SK-N-SH (cell line): Measurements from ENCODE around the gene CDH15. TPM values are rescaled to one million over a fixed set of nuclear protein-coding genes. Genes with fewer than 3 reads are reported as not detected.

ENCODE experiments used
- CTCF ChIA-PET: fragments of 300-600, 350-600 bp; formaldehyde crosslinking; extraction: SDS; loops from one replicate; lab custom pipeline; 2021; lab: Yijun Ruan, JAX
- POLR2A ChIA-PET: fragments of 350-600 bp; sonication (Branson Sonifier 250); formaldehyde crosslinking; extraction: SDS; loops from one replicate; lab custom pipeline; 2020; ENCODE audit warnings: antibody characterized with exemption, inconsistent platforms; lab: Yijun Ruan, JAX
- DNase-seq: peaks from one replicate; pipeline ENCODE4 v3.0.0; 2012
- H2AFZ ChIP-seq: fragments of 200-600 bp; sonication (generic); 2 replicates; pipeline ENCODE4 v1.8.1; 2016; ENCODE audit warnings: antibody characterized with exemption, mild to moderate bottlenecking, low read depth
- H3F3A ChIP-seq: fragments of 200-600 bp; sonication (generic); replicated peaks from 2 replicates; pipeline ENCODE3; 2016; ENCODE audit warnings: antibody characterized with exemption, mild to moderate bottlenecking; ENCODE audit not compliant: insufficient read depth
- H3K27ac ChIP-seq, 2 experiments: fragments of 200-500 bp in 1 of 2; fragments of 200-600 bp in 1 of 2; sonication (Bioruptor generic) in 1 of 2; sonication (generic), shearing (Covaris generic) in 1 of 2; 2 replicates each; pipeline versions ENCODE4 v1.5.1 to v1.6.1; 2014 to 2016; ENCODE audit warnings: low read depth in 2 of 2, inconsistent platforms in 1 of 2, low read length in 1 of 2, mild to moderate bottlenecking in 1 of 2, mixed read lengths in 1 of 2
- H3K27me3 ChIP-seq: fragments of 200-600 bp; sonication (generic), shearing (Covaris generic); 2 replicates; pipeline ENCODE4 v1.6.1; 2016; ENCODE audit warnings: mixed run types; ENCODE audit not compliant: insufficient read depth
- H3K36me3 ChIP-seq, 2 experiments: fragments of 200-500 bp in 1 of 2; fragments of 200-600 bp in 1 of 2; sonication (Bioruptor generic) in 1 of 2; sonication (generic) in 1 of 2; replicated peaks in 1 of 2; 2 replicates each; pipeline versions ENCODE3 to v1.5.1; 2014 to 2016; ENCODE audit warnings: low read length in 1 of 2, mild to moderate bottlenecking in 1 of 2; ENCODE audit not compliant: insufficient read depth in 2 of 2, control insufficient read depth in 1 of 2
- H3K4me1 ChIP-seq, 2 experiments: fragments of 200-500 bp in 1 of 2; fragments of 200-600 bp in 1 of 2; sonication (Bioruptor generic) in 1 of 2; sonication (generic), shearing (Covaris generic) in 1 of 2; 2 replicates each; pipeline versions ENCODE4 v1.5.1 to v1.6.1; 2014 to 2016; ENCODE audit warnings: low read depth in 1 of 2, low read length in 1 of 2, mixed run types in 1 of 2; ENCODE audit not compliant: insufficient read depth in 2 of 2, control insufficient read depth in 1 of 2
- H3K4me2 ChIP-seq: fragments of 200-600 bp; sonication (generic), shearing (Covaris generic); 2 replicates; pipeline ENCODE4 v1.6.1; 2017; ENCODE audit warnings: mixed run types
- H3K4me3 ChIP-seq, 2 experiments: fragments of 200-500 bp in 1 of 2; fragments of 200-600 bp in 1 of 2; sonication (Bioruptor generic) in 1 of 2; sonication (generic), shearing (Covaris generic) in 1 of 2; 2 replicates each; pipeline versions ENCODE4 v1.5.1 to v1.8.1; 2014 to 2016; ENCODE audit warnings: low read depth in 2 of 2, inconsistent platforms in 1 of 2, low read length in 1 of 2, mild to moderate bottlenecking in 1 of 2, mixed read lengths in 1 of 2, moderate library complexity in 1 of 2
- H3K79me2 ChIP-seq: fragments of 200-600 bp; sonication (generic); 2 replicates; pipeline ENCODE4 v1.8.1; 2017; ENCODE audit warnings: mild to moderate bottlenecking; ENCODE audit not compliant: insufficient read depth
- H3K9ac ChIP-seq: fragments of 200-600 bp; sonication (generic); 2 replicates; pipeline ENCODE4 v1.6.1; 2017; ENCODE audit warnings: mixed run types
- H3K9me2 ChIP-seq: fragments of 200-600 bp; sonication (generic); 2 replicates; pipeline ENCODE4 v1.6.1; 2017; ENCODE audit warnings: mixed run types
- H3K9me3 ChIP-seq: fragments of 200-600 bp; sonication (generic); 2 replicates; pipeline ENCODE4 v1.6.1; 2017; ENCODE audit warnings: mixed run types, mild to moderate bottlenecking, moderate library complexity
- H4K20me1 ChIP-seq: fragments of 200-600 bp; sonication (generic); 2 replicates; pipeline ENCODE4 v1.6.1; 2017; ENCODE audit warnings: mild to moderate bottlenecking, mixed run types; ENCODE audit not compliant: insufficient read depth
- CHD2 ChIP-seq: fragments of 150-350 bp; IDR thresholded peaks from 2 replicates; pipeline ENCODE4 v1.6.1; 2018; ENCODE audit warnings: low read length; ENCODE audit not compliant: partially characterized antibody
- EZH2phosphoT487 ChIP-seq: fragments of 200-600 bp; sonication (generic); IDR thresholded peaks from 2 replicates; pipeline ENCODE4 v1.6.1; 2017; ENCODE audit warnings: low read depth, mixed run types, mild to moderate bottlenecking, antibody characterized with exemption, moderate library complexity, borderline replicate concordance
- FOXJ3 ChIP-seq: sonication (generic); formaldehyde crosslinking; IDR thresholded peaks from 2 replicates; pipeline ENCODE4 v1.5.1; 2020; ENCODE audit warnings: mild to moderate bottlenecking, missing genetic modification reagents
- MEF2A ChIP-seq: IDR thresholded peaks from 2 replicates; pipeline ENCODE4 v1.4.0; 2012; ENCODE audit warnings: low read depth, borderline replicate concordance
- NFIC ChIP-seq: IDR thresholded peaks from 2 replicates; pipeline ENCODE4 v1.4.0; 2012; ENCODE audit warnings: borderline replicate concordance
- NRF1 ChIP-seq: IDR thresholded peaks from 2 replicates; pipeline ENCODE4 v1.6.1; 2012; ENCODE audit warnings: low read depth, mild to moderate bottlenecking, low read length
- RCOR1 ChIP-seq: fragments of 150-350 bp; IDR thresholded peaks from 2 replicates; pipeline ENCODE4 v1.6.1; 2017; ENCODE audit warnings: antibody characterized with exemption, low read length
- RFX5 ChIP-seq: IDR thresholded peaks from 2 replicates; pipeline ENCODE4 v1.6.1; 2012; ENCODE audit warnings: mild to moderate bottlenecking, improper control_type of control experiment, low read length
- RXRA ChIP-seq: IDR thresholded peaks from 2 replicates; pipeline ENCODE4 v1.4.0; 2012; ENCODE audit warnings: low read depth, mild to moderate bottlenecking, borderline replicate concordance
- SIN3A ChIP-seq: IDR thresholded peaks from 2 replicates; pipeline ENCODE4 v1.6.1; 2012; ENCODE audit warnings: low read depth, mild to moderate bottlenecking, low read length, moderate library complexity, borderline replicate concordance
- TCF12 ChIP-seq: IDR thresholded peaks from 2 replicates; pipeline ENCODE4 v1.4.0; 2012
- TEAD4 ChIP-seq: IDR thresholded peaks from 2 replicates; pipeline ENCODE4 v1.4.0; 2012; ENCODE audit warnings: mild to moderate bottlenecking, borderline replicate concordance; ENCODE audit not compliant: insufficient read depth
- YY1 ChIP-seq: IDR thresholded peaks from 2 replicates; pipeline ENCODE4 v1.4.0; 2012; ENCODE audit warnings: low read depth, mild to moderate bottlenecking
- WGBS: methylation state at CpG from one replicate; pipeline ENCODE4 v1.1.6; 2017; ENCODE audit warnings: low lambda C conversion rate; 5-methylcytosine and 5-hydroxymethylcytosine counted together
- polyA plus RNA-seq, 3 experiments: library from polyadenylated mRNA; depleted of rRNA; stranded (reverse); fragments of >200 nt; gene quantifications; 2 replicates each; pipeline ENCODE4 v1.2.3, GENCODE V29; 2012
- TF ChIP-seq, protein P1 (sequence below): fragments of 150-350 bp; IDR thresholded peaks from 2 replicates; pipeline ENCODE4 v1.6.1; 2017; ENCODE audit warnings: antibody characterized with exemption, low read length, low read depth, borderline replicate concordance
- TF ChIP-seq, protein P2 (sequence below): IDR thresholded peaks from 2 replicates; pipeline ENCODE4 v1.4.0; 2012; ENCODE audit warnings: low read depth
- TF ChIP-seq, protein P3 (sequence below): IDR thresholded peaks from 2 replicates; pipeline ENCODE4 v1.6.1; 2012; ENCODE audit warnings: mild to moderate bottlenecking, low read depth, low read length, moderate library complexity
- TF ChIP-seq, protein P4 (sequence below): fragments of 200-600 bp; sonication (generic); IDR thresholded peaks from 2 replicates; pipeline ENCODE4 v1.6.1; 2017; ENCODE audit warnings: antibody characterized with exemption, mild to moderate bottlenecking, moderate library complexity
- TF ChIP-seq, protein P5 (sequence below): IDR thresholded peaks from 2 replicates; pipeline ENCODE4; 2012
- TF ChIP-seq, protein P6 (sequence below): IDR thresholded peaks from 2 replicates; pipeline ENCODE4 v1.4.0; 2012; ENCODE audit warnings: low read depth, borderline replicate concordance

Gene CDH15
- polyA plus RNA-seq, 1 of the 3 experiments (the other 2 are of a cell fraction), result 0.03 TPM

DNA sequence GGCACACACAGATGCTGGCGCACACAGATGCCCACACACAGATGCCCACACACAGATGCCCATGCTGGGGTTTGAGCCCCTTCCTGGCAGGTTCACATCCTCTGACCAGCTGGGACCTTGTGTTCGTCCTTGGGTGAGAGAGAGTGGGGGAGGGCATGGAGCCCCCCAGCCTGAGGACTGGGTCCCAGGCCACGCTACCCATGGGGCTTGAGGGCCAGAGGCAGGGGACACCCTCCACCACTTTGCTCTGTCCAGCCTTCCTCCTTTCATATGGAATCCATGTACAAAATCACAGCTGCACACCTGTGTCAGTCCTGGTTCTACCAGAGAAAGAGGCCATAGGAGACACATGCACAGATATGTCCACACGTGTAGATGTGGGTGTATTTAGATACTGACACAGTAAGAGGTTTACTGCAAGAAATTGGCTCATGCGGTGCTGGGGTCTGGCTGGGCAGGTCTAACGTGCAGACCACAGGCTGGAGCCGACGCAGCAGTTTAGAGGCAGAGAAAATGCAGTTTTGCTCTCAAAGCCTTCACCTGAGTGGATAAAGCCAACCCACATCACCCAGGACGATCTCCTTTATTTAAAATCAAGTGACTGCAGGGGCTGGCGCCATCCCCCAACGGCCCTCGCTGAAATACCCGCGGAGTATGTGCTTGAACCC, 17.9 kb downstream of the CDH15 start:
- H3K4me1 ChIP-seq, result peaks cover 0 to 15% of the 10 kb centered on the region in 2 experiments; a peak in 1 of 4 replicates
- no peak overlapping the region for H3K27ac ChIP-seq
- no peak overlapping the region for H3K4me2 ChIP-seq
- no peak overlapping the region for H2AFZ ChIP-seq
- POLR2A ChIA-PET, result no interaction called here
- WGBS, result 40% methylated on average over 12 of the region's 14 CpGs
- no peaks in the 10 kb centered on the region for H3K36me3 ChIP-seq
- no peaks in the 10 kb centered on the region for H3K9me2 ChIP-seq
- H4K20me1 ChIP-seq, result peaks cover 10% of the 10 kb centered on the region; the same call in 1 of the 2 replicates
- CTCF ChIA-PET, result no interaction called here
- H3K4me3 ChIP-seq, result no peak overlapping the region
- peaks cover 23% of the 10 kb centered on the region for H3F3A ChIP-seq
- peaks cover 16% of the 10 kb centered on the region; the same call in 1 of the 2 replicates for H3K27me3 ChIP-seq
- H3K9me3 ChIP-seq, result no peaks in the 10 kb centered on the region
- TF ChIP-seq RCOR1 (no peak), TCF12 (no peak), NFIC (no peak), TEAD4 (no peak), RFX5 (no peak), EZH2phosphoT487 (no peak), FOXJ3 (no peak), SIN3A (no peak), RXRA (no peak), YY1 (no peak), CHD2 (no peak), MEF2A (no peak), NRF1 (no peak)
- TF ChIP-seq, protein P1, sequence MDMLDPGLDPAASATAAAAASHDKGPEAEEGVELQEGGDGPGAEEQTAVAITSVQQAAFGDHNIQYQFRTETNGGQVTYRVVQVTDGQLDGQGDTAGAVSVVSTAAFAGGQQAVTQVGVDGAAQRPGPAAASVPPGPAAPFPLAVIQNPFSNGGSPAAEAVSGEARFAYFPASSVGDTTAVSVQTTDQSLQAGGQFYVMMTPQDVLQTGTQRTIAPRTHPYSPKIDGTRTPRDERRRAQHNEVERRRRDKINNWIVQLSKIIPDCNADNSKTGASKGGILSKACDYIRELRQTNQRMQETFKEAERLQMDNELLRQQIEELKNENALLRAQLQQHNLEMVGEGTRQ, result no peak
- TF ChIP-seq, protein P2, sequence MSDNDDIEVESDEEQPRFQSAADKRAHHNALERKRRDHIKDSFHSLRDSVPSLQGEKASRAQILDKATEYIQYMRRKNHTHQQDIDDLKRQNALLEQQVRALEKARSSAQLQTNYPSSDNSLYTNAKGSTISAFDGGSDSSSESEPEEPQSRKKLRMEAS, result no peak
- TF ChIP-seq, protein P3, sequence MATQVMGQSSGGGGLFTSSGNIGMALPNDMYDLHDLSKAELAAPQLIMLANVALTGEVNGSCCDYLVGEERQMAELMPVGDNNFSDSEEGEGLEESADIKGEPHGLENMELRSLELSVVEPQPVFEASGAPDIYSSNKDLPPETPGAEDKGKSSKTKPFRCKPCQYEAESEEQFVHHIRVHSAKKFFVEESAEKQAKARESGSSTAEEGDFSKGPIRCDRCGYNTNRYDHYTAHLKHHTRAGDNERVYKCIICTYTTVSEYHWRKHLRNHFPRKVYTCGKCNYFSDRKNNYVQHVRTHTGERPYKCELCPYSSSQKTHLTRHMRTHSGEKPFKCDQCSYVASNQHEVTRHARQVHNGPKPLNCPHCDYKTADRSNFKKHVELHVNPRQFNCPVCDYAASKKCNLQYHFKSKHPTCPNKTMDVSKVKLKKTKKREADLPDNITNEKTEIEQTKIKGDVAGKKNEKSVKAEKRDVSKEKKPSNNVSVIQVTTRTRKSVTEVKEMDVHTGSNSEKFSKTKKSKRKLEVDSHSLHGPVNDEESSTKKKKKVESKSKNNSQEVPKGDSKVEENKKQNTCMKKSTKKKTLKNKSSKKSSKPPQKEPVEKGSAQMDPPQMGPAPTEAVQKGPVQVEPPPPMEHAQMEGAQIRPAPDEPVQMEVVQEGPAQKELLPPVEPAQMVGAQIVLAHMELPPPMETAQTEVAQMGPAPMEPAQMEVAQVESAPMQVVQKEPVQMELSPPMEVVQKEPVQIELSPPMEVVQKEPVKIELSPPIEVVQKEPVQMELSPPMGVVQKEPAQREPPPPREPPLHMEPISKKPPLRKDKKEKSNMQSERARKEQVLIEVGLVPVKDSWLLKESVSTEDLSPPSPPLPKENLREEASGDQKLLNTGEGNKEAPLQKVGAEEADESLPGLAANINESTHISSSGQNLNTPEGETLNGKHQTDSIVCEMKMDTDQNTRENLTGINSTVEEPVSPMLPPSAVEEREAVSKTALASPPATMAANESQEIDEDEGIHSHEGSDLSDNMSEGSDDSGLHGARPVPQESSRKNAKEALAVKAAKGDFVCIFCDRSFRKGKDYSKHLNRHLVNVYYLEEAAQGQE, result no peak
- TF ChIP-seq, protein P4, sequence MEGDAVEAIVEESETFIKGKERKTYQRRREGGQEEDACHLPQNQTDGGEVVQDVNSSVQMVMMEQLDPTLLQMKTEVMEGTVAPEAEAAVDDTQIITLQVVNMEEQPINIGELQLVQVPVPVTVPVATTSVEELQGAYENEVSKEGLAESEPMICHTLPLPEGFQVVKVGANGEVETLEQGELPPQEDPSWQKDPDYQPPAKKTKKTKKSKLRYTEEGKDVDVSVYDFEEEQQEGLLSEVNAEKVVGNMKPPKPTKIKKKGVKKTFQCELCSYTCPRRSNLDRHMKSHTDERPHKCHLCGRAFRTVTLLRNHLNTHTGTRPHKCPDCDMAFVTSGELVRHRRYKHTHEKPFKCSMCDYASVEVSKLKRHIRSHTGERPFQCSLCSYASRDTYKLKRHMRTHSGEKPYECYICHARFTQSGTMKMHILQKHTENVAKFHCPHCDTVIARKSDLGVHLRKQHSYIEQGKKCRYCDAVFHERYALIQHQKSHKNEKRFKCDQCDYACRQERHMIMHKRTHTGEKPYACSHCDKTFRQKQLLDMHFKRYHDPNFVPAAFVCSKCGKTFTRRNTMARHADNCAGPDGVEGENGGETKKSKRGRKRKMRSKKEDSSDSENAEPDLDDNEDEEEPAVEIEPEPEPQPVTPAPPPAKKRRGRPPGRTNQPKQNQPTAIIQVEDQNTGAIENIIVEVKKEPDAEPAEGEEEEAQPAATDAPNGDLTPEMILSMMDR, result no peak
- TF ChIP-seq, protein P5, sequence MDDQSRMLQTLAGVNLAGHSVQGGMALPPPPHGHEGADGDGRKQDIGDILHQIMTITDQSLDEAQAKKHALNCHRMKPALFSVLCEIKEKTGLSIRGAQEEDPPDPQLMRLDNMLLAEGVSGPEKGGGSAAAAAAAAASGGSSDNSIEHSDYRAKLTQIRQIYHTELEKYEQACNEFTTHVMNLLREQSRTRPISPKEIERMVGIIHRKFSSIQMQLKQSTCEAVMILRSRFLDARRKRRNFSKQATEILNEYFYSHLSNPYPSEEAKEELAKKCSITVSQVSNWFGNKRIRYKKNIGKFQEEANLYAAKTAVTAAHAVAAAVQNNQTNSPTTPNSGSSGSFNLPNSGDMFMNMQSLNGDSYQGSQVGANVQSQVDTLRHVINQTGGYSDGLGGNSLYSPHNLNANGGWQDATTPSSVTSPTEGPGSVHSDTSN, result no peak
- TF ChIP-seq, protein P6, sequence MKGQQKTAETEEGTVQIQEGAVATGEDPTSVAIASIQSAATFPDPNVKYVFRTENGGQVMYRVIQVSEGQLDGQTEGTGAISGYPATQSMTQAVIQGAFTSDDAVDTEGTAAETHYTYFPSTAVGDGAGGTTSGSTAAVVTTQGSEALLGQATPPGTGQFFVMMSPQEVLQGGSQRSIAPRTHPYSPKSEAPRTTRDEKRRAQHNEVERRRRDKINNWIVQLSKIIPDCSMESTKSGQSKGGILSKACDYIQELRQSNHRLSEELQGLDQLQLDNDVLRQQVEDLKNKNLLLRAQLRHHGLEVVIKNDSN, result no peak
- DNase-seq, result no peak
- no peaks in the 10 kb centered on the region for H3K79me2 ChIP-seq
- no peak overlapping the region for H3K9ac ChIP-seq
